Effector memory CD4-positive, alpha-beta T cell (primary cell): ENCODE results near the gene LBR.

Source experiments
- DNase-seq, 3 donors: peaks; one replicate each; pipeline ENCODE4 v3.0.0-alpha.2; 2020
- H3K27ac ChIP-seq: 2 replicates; pipeline ENCODE4 v1.7.0; 2013; ENCODE audit warnings: mild to moderate bottlenecking, low read length, moderate library complexity; ENCODE audit not compliant: insufficient read depth, poor library complexity, severe bottlenecking
- H3K27me3 ChIP-seq: replicated peaks from 2 replicates; pipeline ENCODE4 v1.7.0; 2013; ENCODE audit warnings: mild to moderate bottlenecking, low read length; ENCODE audit not compliant: insufficient read depth, control insufficient read depth, poor library complexity, severe bottlenecking
- H3K36me3 ChIP-seq: 2 replicates; pipeline ENCODE4 v1.7.0; 2013; ENCODE audit warnings: mild to moderate bottlenecking, low read length, moderate library complexity; ENCODE audit not compliant: control insufficient read depth, insufficient read depth
- H3K4me1 ChIP-seq: 2 replicates; pipeline ENCODE4 v1.7.0; 2013; ENCODE audit warnings: low read length, mild to moderate bottlenecking; ENCODE audit not compliant: control insufficient read depth, insufficient read depth, poor library complexity, severe bottlenecking
- H3K4me3 ChIP-seq: 2 replicates; pipeline ENCODE4 v1.7.0; 2013; ENCODE audit warnings: low read length, low read depth, mild to moderate bottlenecking; ENCODE audit not compliant: insufficient read depth, poor library complexity, severe bottlenecking
- H3K9me3 ChIP-seq: 2 replicates; pipeline ENCODE4 v1.7.0; 2013; ENCODE audit warnings: mild to moderate bottlenecking, low read length, moderate library complexity; ENCODE audit not compliant: control insufficient read depth

The LBR gene

DNA sequence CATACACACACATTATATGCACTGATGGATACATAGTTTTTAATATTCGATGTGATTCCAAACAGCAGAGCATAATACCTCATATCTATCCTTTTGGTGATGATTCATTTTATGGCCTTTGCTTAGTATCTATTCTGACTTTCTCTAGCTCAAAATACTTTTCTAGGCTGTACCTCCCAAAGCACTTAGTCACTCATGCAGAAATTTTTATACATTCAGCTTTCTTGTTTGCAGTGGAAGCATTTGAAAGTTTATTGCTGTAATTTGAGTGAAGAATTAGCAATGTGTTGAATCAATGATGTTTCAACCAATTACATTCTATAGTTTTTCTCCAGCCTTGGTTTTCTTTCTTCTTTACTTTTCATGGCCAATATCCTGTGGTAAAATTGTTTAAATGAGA is 66.7 kb downstream of the LBR start:
- no peak overlapping the region for H3K27ac ChIP-seq
- H3K9me3 ChIP-seq, result no peaks in the 10 kb centered on the region
- no peak overlapping the region for H3K4me3 ChIP-seq
- H3K4me1 ChIP-seq, result no peaks in the 10 kb centered on the region
- no peaks in the 10 kb centered on the region for H3K27me3 ChIP-seq
- H3K36me3 ChIP-seq, result no peaks in the 10 kb centered on the region
- DNase-seq, result no peak

DNA sequence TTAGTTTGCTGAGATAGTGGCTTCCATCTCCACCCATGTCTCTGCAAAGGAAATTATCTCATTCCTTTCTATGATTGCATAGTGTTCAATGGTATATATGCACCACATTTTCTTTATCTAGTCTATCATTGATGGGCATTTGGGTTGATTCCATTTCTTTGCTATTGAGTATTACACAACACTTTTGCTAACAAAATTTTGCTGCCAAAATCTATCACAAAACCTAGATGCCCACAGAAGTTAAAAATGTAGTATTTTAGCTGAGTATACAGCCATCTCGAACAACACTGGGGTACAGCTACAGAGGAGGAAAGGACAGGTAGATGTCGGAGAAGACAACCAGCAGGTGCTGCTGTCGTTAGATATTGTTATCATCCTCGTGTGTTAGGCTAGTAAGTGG is 67.7 kb downstream of the LBR start:
- H3K27me3 ChIP-seq, result no peaks in the 10 kb centered on the region
- no peak overlapping the region for H3K4me3 ChIP-seq
- no peaks in the 10 kb centered on the region for H3K9me3 ChIP-seq
- H3K4me1 ChIP-seq, result no peaks in the 10 kb centered on the region
- no peak overlapping the region for H3K27ac ChIP-seq
- no peaks in the 10 kb centered on the region for H3K36me3 ChIP-seq
- no peak for DNase-seq

DNA sequence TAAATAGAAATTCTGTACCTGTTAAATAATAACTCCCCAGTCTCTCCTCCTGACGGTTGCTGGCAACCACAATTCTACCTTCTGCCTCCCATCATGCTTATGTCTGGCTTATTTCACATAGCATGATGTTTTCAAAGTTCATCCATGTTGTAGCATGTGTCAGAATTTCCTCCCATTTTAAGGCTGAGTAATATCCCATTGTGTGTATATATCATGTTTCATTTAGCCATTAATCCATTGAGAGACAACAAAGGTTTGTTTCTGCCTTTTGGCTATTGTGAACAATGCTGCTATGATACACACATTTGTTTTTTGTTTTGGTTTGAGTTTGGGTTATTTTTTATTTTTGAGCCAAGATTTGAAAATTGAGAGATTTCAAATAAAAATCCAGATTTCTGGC is 72.0 kb downstream of the LBR start:
- Histone ChIP-seq H3K9me3 (no peaks in the 10 kb centered on the region), H3K27me3 (no peaks in the 10 kb centered on the region), H3K4me1 (no peaks in the 10 kb centered on the region), H3K36me3 (no peaks in the 10 kb centered on the region), H3K27ac (no peak overlapping the region), H3K4me3 (no peak overlapping the region)
- no peak for DNase-seq

DNA sequence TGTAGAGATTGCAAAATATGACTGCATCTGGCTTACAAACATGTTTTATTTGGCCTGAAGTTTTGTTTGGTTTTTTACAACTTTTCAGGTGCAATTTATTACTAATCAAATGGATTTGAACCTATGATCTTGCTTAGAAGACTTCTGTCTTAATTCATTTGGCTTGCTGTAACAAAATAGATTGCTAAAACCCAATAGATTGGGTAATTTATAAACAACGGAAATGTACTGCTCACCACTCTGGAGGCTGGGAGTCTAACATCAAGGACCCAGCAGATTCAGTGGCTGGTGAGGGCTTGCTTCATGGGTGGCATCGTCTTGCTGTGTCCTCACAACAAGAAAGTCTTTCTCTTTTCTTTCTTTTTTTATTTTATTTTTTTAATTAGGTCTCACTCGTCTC is 72.9 kb downstream of the LBR start:
- H3K36me3 ChIP-seq, result no peaks in the 10 kb centered on the region

More for the DNA sequence above, 72.9 kb downstream of the LBR start:
- no peaks in the 10 kb centered on the region for H3K9me3 ChIP-seq
- H3K4me3 ChIP-seq, result no peak overlapping the region
- no peaks in the 10 kb centered on the region for H3K4me1 ChIP-seq
- no peak overlapping the region for H3K27ac ChIP-seq
- no peaks in the 10 kb centered on the region for H3K27me3 ChIP-seq
- DNase-seq, result no peak
